GM03348 (cell line): ENCODE data around the gene POLR2H.
A peak's percentile ranks its signal among the peaks of the same experiment; 100 is the strongest.

Experiments used
- DNase-seq: peaks from one replicate; pipeline ENCODE4 v3.0.0; 2012; ENCODE audit warnings: low spot score

The POLR2H gene

DNA sequence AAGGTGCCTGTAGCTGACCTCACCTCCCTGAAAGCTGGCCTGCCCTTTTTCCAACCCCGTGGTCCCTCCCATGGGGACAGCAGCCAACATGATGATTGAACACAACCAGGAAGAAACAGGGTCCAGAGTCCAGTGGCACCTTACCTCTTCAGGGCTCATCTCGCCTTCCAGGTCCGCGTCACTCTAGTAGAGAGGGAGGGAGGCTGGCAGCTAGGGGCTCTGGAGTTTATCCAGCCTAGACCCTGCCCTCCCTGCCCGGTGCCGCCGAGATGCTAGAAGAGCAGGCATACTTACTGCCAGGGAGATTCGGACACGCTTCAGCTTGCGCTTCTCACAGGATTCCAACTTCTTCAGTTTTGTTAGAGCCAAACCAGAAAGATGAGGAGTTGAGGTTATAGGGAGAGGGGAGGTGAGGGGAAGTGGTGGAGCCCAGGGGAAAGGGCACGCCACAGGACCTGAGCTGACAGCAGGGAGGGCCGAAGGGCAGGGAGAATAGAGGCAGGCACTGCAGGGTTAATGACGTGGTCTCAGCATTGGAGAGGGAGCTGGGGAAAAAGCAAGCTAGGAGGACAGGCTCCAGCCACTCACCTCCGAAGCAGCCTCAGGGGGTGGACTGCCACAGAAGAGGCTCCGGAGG, 9.2 kb upstream of the POLR2H start:
- no peak for DNase-seq

DNA sequence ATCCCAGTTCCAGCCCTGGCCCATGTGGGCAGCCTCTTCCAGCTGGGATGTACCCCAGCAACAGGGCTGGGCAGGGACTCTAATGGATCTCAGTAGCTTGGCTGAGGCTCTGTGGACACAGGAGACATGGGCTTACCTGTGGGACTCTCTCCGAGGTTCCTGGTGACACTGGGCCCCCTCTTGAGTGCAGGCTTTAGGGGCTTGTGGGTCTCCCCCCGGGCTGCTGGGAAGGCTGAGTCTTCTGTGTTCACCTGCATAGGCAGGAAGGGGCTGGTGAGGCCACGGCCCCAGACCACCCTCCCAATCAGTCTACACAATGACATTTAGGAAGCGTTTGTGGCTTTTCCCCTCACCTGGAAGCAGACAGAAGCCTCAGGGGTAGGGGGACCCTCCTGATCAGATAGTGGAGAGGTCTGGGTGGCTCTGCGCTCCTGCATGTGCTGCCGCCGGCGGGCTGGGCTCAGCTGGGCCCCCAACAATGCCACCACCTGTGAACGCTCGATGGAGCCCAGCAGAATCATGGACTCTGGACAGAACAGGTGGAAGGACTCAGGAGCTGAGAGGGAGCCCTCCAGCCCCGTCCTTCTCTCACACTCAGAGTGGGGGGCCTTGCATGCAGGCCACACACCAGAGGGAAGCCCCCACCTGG, 8.5 kb upstream of the POLR2H start:
- no peak for DNase-seq

DNA sequence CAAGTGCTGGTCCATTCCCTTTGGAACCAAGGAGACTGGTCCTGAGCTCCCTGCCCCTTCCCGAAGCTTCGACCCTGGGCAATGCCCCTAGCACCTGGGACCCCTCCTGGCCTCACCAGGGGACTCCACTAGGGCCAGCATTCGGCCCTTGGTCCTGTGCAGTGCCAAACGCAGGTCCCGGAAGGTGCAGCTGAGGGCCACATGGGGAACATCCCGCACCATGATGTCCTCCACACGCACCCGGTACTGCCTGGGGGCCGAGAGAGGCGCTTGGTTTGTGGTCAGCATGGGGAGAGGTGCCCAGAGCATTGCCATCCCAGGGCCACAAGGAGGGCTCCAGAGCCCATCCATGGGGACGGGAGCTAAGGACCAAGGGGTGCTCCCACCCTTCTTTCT, 8.0 kb upstream of the POLR2H start:
- DNase-seq = no peak

DNA sequence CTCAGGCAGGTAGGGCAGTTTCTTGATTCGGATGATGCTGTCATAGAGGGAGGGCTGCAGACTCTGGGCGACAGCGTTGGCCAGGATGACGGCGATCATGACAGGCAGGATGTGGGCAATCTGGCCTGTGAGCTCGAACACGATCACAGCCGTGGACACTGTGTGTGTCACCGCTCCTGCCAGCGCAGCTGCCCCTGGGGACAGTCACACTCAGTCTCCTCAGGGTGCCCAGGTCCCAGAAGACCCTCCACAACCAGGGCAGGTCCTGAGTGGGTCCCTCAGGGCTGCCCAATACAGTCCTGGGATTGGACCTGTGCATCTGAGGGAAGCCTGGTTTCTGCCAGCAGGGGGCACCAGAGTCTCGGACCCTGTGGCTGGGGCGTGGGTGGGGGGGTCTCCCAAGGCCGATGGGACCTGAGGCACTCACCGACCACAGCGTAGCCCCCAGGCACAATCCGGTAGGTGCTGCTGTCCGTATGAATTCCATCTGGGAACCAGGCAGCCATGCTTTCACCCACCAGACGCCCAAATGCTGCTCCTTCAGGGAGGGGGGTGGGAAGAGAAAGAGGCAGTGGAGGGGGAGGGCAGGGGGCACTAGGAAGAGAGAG, 7.3 kb upstream of the POLR2H start:
- DNase-seq = peak; percentile 79

DNA sequence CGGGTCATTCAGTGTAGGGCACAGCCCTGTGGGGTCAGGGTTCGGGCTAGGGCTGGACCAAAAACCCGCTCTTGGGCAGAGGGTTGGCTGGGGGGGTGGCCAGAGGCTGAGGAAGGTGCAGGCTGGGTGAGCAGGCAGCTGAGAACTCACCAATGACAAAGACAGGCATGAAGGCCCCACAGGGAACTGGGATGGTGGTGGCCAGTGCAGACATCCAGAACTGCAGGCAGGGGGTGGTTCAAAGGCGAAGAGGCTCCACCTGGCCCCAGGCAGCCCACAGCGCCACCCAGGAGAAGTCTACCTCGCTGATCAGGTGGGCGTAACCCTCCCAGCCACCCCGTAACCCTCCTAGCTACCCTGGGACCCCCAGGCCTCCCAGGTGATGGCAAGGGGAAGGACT, 6.8 kb upstream of the POLR2H start:
- DNase-seq = no peak

DNA sequence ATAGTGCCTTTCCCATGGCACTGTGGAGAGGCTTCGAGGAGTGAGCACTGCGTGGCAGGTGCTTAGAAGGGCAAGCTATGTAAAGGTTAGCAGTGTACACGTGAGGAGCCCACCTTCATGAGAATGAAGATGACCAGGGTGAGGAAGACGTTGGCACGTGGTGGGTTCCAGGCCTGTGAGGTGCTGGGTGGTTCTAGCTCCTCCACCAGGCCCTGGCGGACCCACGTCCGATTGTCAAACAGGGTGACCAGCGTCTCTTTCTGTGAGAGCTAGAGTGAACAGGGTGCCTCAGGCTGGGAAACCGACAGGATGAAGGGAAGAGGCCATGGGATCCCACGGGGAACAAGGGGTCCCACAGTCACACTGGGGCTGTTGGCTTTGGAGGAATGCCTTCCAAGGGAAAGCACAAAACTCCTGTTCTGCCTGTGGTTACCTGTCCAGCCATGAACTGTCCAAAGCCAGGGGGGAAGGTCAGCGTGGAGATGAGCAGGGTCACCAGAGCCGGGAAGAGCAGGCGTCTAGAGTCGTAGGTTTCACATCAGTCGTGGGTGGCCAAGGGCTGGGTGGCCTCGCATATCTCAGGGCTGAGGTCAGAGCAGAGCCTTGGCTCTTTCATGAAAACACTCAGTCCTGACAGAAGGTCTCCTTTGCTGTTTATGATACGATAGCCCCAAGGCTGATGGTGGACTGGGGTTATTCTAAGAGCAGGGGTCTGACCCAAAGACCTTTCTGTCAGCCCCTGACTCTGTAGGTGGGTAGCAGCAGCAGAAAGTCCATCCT, 6.1 kb upstream of the POLR2H start:
- DNase-seq = no peak

DNA sequence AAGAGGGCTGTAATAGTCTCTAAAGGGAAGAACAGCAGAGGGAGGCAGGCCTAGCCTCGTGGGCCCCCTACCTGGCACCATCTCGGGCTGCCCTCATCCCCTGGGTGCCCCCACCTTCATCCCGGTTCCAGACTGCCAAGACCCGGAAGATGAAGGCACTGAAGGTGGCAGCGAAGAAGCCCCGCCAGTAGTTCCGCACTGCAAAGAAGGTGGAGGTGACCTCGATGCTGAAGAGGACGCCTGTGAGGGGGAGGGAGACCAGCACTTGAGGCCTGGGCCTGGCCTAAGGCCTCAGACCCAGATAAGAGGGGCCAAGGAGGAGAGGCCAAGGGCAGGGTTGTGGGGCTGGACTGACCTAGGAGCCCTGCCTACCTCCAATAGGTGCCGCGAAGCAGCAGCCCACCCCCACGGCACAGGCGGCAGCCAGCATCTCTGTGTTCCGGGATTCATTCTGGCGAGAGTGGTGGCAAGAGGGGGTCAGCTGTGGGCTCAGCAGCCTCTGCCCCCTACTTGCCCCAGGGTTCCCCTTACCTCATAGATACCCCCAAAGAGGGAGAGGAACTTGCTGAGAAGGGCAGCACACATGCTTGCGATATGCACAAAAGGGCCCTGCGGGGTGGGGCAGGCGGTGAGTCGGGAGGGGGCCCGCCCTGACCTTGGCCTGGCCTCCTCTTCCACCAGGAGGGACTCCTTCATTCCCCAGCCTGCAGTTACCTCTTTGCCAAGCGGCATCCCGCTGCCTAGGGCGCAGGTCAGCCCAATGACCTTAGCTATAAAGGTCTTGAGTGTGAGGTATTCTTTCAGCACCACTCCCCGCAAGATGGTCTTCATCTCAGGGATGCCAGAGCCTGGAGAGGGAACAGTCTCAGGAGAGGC, 4.0 kb upstream of the POLR2H start:
- no peak for DNase-seq

GRCh38 chr3:184358124-184358767, 3.3 kb upstream of the POLR2H start:
- DNase-seq = no peak

DNA sequence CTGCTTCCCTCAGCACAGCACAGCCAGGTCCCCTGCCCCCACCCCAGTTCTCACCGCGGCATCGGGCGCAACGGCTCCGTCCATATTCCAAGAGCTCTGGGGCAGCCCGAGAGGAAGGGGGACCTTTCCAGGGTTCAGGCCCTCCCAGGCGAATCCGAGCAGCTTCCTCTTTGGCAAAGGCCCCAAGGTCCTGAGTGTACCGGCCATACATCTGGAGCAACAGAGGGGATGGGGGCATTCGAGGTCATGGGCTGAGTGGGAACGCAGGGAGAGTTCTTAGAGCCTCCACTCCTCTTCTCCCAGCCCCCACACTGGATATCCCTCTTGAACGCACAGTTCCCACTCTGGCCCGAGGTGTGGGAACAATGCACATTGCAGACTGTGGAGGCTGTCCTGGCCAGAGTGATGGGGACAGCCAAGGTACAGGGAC, 2.6 kb upstream of the POLR2H start:
- DNase-seq = no peak

- no peak for DNase-seq
Measured at GRCh38 chr3:184359610-184360009, 1.9 kb upstream of the POLR2H start.

DNA sequence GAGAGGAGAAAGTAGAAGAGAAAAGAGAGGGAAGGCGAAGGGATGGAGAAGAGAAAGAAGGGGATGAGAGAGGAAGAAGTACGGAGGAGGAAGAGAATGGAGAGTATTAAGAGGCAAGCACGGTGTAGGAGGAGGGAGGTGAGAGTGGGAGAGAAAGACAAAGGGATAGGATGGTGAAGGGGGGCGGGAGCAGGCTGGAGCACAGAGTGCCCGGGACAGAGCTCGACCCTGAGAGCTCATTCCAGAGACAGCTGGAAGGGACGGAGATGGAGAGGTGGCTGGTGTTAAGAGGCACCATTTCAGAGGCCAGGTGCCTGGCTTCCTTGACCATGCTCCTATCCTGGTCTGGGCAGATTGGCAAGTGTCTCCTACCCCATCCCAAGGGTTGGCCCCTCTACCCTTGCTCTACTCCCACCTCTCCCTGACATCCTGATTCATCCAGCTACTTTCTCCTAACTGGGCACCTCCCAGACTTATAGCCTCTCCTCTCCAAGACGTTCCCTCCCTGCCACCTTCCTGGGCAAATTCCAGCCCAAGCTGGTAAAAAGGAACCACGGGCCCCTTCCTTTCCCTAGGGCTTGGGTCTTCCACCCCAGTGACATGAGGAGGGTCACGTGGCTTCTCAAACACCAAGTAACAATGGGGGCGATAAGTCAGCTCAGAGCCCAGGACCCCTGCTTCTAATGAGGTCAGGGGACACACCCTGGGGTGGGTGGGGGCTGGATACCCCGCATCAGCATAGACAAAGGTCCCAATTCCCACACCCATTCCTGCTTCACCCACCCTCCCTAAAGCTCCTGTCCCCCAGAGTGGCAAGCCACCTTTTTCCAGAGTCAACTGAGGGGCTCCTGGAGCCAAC, 1.2 kb upstream of the POLR2H start:
- DNase-seq = no peak

- no peak for DNase-seq
Measured at GRCh38 chr3:184360929-184361531, 480 bp upstream of the POLR2H start.

DNA sequence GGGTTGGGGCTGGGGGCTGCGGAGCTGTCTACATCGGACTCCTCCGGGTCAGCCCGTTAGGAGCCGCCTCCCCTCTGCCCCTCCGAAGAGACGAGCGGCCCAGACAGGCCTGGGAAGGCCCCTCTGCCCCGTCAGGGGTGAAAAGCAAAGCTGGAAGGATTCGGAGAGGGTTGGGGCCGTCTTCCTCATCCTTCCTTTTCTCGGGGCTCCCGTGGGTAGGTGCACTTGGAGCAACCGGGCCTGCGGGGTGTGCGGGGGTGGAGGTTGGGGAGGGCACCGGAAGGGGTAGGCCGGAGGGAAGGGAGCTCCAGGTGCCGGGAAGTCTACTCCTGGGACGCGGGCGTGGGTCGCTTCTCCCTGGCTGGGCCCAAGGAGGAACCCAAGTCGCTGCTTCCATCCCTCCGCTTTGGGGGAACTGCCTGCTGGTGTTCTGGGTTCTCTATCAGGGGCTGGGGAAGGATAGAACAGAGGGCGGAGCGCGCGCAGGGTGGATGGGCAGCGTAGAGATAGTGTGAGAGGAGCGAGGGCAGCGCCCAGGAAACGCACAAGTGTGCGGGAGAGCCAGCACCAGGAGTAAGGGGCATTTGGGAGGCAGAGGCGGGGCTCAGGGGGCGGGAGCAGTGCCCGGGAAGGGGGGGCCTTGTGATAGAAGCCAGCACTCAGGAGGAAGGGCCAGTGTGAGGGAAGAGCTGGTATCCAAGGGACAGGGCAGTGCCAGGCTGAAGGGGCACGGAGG, 590 bp downstream of the POLR2H start:
- DNase-seq = peak; percentile 68

- peak; percentile 98 for DNase-seq
Measured at GRCh38 chr3:184362668-184363546, 1.4 kb downstream of the POLR2H start.

- DNase-seq = no peak
Measured at GRCh38 chr3:184366619-184367289, 5.2 kb downstream of the POLR2H start.

GRCh38 chr3:184368116-184368515, 6.6 kb downstream of the POLR2H start:
- DNase-seq = no peak

DNA sequence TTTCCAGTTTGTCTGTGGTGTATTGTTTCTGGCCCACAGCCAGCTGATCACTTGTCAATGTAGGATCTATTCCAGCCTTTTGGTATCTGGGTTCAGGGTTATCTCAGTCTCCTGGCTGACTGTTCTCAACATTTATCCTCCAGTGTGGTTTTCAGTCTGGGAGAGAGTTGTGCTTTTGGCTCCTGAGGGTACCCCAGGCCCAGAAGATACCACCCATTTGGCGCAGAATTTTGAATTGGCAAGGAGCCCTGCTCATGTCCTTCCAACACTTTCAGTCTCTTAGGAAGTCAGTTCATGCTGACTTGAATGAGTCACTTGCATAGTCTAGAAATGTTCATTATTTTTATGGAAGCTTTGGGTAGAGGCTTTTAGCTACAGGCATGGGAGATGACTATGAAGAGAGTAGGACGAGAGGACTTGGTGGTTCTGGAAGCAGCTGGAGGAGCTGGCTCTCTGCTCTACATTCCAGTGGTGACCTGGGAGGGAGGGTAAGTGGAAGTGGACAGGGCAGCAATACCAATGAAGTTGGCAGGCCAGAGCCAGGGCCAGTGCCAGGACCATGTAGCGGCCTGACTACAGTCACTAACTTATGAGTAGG, 7.2 kb downstream of the POLR2H start:
- peak; percentile 80 for DNase-seq
